Stimulated activated CD4-positive, alpha-beta T cell treated with anti-CD3 and anti-CD28 coated beads, Interleukin-2, amount 100 ng/mL, for 4 hours (primary cell): ENCODE measurements around the gene C21orf91.

Experiments used
- DNase-seq: peaks from one replicate; pipeline ENCODE4 v3.0.0-alpha.2; 2020; ENCODE audit warnings: low read depth

The C21orf91 gene

DNA sequence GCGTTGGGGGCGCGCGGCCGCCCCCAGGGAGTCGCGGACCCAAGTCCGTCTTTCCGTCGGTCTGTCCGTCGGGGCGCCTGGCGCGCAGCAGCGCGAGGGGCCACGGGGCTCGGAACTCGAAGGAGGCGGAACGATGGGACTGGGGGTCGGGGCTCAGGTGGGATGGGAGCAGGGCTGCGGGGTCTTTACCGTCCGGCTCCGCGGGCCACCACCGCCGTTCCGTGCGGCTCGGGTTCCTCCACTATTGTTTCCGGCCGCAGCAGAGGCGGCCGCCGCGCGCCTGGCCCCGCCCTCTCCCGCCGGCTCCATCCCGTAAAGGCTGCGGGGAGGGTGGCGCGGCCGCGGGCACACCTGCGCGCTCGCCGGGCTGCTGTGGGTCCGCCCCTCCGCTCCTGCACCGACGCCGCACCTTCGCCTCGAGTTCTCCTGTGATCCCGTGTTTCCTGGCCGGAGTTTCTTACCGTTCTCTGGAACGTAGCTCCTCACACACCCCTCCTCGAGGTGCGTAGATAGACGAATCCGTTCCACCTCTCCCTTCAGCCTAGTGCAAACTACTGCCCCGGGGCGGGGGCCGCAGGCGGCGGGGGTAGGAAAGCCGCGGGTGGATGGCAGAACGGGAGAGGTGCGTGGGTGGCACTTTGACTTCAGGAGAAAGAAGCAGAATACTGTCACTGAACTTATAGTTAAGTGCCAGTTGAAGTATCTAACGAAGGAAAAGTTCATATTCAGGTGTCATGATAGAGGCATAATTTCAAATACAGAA is at the start of gene C21orf91:
Gene C21orf91 (minus strand): TSS at position 243 of the 763 bp plus-strand sequence. CDS start 1,038 bp downstream, outside the sequence.
- DNase-seq: peak; percentile 92

DNA sequence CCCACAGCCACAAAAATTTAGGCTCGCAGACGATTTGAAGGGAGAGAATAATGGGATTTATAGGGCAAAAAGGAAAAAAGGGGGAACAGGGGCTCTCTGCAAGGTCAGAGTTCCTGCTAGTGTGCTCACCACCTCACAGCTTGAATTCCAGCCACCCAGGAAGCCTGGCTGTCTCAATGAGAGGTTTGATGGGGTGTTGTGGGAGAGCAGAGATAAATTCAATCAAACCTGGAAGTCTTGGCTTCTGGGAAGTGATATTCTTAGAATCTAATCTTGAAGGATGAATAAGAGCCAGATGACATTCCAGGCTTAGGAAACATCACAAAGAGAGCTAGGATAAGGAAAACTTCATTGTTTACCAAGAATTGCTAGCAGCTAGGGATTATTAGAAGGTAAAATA is 47.4 kb upstream of the C21orf91 start:
- no peak for DNase-seq

DNA sequence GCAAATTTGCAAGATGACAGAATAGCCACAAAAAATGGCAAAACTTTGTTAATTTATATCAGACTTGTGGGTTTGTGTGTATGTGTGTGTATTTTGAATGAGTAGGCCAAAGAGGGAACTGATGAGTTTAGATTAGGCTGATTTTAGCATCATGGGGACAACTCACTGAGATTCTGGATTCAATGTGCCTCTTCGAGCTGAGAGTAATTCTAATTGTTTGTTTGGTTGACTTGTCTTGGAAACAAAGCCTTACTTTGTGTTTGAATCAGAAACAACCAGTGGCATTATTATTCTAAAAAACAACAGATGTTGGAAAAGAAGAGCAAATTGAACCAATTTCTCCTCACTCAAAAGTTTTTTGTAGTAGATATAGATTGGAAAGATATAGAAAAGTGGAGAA is 40.5 kb upstream of the C21orf91 start:
- DNase-seq: no peak

DNA sequence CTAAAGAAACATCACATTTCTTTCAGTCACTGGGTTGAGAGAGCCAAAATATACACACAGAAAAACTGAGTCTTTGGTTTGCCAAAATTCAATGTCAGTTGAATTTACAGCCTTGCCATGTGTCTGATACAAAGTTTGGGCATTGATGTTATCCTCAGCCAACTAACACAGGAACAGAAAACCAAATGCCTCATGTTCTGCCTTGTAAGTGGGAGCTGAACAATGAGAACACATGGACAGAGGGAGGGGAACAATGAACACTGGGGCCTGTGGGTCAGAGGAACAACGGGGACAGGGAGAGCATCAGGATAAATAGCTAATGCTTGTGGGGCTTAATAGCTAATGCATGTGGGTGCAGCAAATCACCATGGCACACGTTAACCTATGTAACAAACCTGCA is 39.6 kb upstream of the C21orf91 start:
- no peak for DNase-seq

DNA sequence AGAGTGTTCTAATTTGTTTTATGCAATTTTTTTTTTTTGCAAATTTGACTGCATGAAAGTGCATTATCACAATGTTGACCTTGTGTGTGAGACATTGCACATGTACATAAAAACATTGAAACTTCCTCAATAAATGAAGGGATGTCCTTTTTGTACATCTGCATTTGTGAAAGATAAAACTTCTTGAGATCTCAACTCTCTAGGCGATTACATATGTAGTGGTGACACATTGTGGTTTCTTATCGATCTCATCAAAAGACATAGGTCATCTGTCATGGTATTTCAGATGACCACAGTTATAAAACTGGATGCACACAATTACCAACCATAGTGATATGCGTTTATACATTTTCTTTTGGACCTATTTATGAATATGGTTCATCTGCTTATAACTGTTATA is 35.6 kb upstream of the C21orf91 start:
- no peak for DNase-seq

DNA sequence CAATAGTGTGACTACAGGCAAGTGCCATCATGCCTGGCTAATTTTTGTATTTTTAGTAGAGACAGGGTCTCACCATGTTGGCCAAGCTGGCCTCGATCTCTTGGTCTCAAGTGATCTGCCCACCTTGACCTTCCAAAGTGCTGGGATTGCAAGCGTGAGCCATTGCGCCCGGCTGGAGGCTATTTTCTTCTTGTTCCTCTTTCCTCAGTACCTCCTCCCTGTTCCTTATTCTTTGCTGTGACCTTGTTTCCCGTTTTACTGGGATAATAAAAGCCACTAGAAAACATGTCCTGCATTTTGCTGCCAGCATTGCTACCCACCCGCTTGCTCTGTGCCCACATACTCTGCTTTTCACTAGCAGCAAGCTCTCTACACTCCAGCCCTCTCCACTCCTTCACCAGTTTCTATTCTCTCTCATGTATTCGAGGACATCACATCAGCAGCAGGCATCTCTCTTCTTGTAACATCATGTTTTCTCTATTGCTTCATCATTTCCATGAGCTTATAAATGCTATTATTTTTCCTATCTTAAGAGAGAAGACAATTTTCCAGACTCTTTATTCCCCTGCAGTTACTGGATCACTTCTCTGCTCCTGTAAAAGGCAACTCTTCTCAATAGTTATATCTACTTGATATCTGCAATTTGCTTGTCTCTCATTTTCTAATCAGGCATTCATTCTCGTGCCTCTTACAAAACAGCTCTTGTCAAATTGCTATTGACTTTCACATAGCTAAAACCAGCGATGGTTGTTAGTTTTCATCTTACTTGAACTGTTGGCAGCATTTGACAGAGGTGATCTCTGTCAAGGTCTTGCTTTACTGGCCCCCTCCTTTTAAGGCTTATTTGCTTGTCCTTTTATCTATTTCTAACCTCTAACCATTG is 34.5 kb upstream of the C21orf91 start:
- no peak for DNase-seq

DNA sequence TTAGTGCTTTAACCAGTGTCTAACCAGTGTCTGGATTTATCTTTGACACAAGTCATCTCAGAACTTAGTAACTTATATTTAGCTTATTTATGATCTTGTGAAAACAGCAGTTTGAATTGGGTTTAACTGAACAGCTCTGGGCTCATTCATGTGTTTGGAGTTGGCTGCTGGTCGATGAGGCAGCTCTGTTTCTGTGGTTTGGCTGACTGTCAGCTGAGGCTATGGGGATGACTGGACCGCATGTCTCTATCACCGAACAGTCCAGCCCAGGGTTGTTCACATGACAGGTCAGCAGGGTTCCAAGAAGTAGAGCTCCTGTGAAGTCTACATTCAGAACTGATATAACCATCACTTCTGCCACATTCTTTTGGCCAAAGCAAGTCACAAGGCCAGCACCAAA is 29.1 kb upstream of the C21orf91 start:
- no peak for DNase-seq

DNA sequence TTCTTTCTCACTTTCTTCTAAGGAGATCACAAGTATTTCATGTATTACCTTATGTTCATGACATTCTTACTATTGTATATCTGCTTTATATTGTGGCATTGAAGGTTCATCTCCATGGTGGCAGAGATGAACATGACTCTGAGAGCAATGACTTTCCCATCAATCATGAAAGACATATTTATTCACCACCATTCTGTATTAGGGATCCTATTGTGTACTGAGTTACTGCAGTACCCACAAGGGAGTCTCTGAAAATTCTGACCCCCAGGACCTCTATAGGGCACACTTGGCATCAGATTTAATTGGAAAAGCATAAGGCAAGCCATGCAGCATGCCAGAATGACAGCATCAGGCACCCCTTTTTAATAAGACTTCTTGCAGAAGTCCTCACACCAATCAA is 21.9 kb upstream of the C21orf91 start:
- no peak for DNase-seq

DNA sequence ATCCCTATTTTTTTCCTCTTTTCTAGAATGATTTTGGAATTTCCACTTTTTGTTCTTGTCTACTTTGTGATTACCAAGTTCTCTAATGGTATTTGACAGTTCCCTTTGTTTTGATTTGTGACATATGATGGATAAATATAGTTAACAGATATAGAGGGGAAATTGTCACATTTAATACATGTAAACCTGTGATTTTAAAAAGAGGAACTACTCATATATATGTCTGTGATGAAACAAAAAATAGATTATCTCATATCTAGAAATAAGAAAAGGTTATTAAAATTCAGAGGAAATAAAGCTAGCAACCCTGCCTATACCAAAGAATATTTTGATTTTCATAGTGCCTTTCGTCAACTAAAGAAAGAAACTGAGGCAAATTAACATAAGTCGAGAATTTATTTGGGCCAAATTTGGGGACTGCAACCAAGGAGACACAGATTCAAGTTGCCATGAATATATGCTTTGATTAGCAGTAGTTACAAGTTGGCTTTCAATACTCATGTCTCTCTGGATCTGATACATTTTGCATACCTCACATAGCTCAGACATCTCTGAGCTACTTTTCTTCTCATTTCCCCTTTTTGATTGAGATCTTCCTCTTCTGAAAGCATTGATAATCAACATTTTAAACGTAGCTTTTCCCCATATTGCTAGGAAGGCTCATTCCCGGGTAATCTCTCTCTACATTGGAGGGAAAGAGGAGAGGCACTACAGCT is 15.6 kb upstream of the C21orf91 start:
- no peak for DNase-seq

DNA sequence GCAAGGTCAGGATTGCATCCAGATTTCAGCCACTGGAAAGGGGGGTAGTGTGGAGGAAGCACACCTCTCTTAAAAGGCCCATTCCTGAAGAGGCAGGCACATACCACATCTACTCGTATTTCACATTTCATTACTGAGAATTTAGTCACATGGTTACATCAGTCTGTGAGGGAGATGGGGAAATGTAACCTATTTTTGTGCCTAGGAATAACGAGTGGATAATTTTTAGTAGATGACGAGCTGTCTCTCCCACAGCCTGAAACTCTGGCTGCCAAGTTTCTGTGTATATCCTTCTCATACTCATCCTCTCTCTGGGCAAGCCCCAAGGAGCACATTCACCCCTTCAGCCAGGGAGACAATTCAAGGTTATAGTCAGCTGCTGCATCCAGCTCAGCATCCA is 10.3 kb upstream of the C21orf91 start:
- DNase-seq: no peak

DNA sequence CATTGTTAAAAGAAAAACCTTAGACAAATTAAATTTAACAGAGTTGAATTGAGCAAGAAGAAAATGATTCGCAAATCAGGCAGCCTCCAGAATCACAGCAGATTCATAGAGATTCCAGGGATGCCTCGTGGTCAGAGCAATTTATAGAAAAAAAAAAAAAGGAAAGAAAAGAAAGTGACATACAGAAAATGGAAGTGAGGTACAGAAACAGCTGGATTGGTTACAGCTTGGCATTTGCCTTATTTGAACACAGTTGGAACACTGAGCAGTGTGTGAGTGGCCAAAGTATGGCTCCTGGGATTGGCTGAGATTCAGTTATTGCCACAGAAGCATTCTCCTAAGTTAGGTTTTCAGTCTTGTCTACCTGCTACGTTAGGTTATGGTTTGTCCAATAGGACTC is 9.1 kb upstream of the C21orf91 start:
- DNase-seq: no peak

DNA sequence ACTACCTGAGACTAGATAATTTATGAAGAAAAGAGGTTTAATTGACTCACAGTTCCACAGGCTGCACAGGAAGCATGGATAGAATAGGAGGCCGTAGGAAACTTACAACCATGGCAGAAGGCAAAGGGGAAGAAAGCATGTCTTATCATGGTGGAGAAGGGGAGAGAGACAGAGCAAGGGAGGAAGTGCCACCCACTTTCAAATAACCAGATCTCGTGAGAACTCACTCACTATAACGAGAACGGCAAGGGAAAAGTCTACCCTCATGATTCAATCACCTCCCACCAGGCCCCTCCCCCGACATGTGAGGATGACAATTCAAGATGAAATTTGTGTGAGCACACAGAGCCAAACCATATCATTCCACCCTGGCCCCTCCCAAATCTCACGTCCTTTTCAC is 4.7 kb upstream of the C21orf91 start:
- DNase-seq: no peak

DNA sequence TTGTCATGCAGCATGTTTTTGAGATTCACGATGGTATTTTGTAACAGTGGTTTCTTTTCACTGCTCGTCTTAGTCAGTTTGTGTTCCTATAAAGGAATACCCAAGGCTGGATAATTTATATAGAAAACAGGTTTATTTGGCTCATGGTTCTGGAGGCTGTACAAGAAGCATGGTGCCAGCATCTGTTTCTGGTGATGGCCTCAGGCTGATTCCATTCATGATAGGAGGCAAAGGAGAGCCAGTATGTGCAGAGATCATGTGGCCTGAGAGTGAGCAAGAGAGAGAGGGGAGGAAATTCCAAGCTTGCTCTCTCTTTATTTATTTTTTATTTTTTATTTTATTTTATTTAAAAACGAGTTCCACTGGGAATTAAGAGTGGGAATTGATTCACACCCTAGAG is 2.0 kb upstream of the C21orf91 start:
- DNase-seq: no peak

DNA sequence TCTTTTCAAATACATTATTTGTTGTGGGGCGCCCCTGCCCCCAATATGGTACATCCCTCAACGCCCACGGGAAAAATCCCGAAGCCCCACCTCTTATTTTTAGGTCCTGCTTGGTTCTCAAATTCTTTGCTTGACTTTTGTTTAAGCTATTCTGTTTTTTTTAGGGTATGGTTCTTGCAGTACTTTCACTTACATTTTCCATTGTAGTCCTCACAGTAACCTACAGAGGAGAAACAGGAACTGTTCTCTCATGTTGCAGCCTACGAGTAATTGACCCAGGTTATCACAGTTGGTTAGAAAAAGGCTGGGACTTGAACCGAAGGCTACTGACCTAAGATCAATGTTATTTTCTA is 697 bp upstream of the C21orf91 start:
- DNase-seq: no peak

DNA sequence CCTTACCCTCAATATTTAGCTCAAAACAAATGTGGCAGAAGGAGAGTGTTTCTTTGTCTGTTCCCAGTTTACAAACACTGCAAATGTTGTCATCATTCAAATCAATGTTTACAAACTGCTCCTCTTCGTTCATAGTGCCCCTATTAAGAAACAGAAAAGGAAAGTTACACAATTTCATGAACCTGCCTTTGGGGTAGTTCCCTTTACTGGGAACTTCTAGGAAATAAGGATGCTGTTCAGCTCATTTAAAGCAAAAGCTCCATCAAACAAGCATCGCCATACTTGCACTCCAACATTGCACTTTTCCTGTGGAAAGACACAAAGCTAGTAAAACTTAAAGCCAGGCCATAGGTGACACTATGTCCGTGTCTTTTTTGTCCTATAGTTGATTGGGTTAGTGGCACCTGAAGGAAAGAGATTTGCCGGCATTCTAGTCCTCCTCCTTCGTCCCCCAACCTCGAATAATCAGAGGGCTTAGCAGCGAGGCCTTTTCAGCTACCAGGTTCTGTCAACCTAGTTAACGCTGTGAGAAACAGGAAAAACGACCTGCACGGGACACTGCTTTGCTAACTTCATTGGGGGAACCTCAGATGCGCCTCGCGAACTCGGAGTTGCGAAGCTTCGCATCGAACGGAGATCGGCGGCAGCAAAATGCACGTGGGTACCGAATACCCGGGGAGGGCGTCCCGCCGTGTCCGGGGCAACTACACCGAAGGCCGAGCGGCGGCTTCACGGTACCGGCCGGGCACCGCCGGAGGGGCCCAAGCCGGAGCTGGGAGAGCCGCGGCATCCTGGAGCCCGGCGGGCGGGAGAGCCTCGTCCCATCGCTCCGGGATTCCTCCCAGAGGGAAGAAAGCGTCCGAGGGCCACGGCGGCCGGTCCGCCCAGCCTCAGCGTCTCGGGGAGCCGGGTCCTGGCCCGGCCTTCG is 706 bp downstream of the C21orf91 start:
- DNase-seq: peak; percentile 29

DNA sequence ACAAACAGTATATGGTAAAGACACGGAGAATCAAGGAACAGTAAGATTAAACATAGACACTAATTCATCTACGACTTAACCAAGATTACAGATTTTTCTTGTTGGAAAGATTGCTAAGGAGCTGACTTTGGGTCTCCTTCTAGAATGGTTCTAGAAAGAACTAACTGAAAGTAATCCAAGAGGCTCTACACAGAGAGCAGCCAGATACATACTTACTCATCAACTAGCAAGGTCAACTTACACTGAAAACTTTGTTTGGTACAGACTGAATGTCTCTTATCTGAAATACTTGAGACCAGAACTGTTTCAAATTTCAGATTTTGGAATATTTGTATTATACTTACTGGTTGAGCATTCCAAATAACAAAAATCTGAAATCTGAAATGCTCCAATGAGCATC is 5.8 kb downstream of the C21orf91 start:
- DNase-seq: no peak

DNA sequence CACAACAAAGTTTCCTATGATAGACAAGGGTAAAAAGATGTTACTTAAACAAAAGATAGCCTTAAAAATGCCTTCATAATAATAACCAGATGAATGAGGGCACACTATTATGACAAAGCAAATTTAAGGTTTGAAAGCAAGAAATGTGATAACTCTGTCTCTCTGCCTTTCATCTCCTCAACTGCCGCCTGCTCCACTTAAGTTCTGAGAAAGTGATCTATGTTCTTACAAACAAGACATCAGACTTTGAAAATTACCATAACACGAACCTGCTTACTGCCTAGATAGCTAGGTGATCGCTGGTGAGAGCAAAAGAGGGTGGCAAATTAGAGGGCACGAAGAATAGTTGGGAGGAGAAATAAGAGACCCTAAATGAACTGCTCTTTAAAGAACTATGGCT is 13.2 kb downstream of the C21orf91 start:
- DNase-seq: no peak

DNA sequence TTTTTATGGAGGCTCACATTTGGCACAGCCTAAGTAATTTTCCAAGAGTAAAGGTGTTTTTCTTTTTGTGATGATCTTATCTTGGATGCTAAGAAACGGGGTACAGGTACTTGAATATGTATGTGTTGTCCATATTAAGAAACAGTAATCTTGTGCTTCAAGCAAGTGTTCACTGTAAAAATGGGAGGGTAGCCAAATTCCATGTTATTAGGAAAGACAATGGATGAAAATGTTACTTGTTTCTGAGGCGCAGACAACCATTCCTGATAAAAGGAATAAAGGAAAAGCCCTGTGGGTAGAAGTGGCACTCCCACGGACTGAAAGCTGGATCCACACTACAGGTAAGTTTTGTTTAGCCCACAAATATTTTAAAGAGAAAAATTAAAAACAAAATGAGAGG is 15.6 kb downstream of the C21orf91 start:
- DNase-seq: no peak

DNA sequence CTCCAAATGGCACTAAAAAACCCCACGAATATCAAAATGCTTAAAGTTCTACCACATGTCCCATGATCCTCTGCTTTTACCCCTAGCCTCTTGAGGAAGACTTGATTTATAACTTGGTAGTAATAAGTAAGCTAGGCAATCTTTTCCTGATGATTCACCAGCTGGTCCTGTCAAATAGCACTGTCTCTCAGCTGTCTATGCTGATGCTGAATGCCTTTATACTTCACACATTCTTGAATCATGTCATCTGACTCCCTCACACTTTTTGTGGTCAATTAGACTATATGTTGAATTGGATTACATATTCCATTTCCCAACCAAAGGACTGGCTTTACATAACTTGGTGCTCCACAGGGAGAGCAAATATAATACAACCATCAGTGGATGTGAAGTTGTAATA is 16.6 kb downstream of the C21orf91 start:
- no peak for DNase-seq

DNA sequence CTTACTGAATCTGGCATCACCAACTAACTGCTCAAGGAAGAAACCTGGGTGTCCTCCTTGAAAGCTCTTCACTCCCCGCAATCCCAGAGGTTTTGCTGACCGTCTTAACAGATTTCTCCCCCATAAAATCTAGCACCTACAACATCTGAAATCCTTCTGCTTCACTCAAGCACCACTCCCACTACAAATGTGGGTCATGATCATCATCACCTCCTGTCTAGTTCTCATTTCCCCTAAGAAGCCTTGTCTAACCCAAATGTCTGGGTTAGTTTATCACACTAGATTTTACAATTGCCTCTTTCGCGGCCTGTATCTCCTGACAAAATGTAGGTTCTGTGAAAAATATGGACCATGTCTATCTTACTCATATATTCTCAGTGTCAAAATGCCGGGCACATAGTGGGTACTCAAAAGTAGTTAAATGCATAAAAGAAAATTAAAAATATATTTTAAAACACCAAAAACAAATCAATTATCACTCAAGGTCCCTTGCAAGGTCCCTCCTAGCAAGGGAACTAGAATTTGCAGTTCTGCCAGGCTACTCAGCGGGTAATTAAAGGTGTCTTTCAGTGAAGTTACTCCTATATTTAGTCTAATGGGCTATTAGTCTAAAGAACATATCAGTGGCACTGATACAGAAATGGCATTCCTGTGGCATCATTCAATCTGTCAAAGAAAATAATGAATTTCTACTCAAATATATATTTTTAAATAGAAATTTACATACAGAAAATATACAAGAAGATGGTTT is 19.6 kb downstream of the C21orf91 start:
- no peak for DNase-seq

DNA sequence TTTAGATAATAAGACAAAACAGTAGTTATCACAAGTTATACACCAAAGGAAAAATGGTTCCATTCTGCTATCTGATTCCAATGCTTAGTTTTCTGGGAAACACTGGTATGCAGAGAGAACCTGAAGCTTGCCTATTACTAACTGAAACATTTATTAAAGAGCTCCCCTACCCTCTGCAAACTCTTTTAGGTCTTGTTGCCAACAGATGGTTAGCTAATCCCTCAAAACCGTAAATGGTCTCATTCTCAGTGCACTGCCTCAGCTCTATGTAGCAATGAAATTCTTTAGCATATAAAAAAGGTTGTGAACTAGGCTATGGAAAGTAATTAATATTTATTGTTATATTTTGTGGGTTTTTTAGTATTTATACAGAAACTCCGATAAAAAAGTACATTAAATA is 20.4 kb downstream of the C21orf91 start:
- DNase-seq: no peak
